Left lobe of liver (tissue), 2 donors: ENCODE measurements around the gene ARMH3. TPM values are rescaled to one million over a fixed set of nuclear protein-coding genes. Genes with fewer than 3 reads are reported as not detected.
A peak's percentile ranks its signal among the peaks of the same experiment; 100 is the strongest.

Source experiments
- ATAC-seq: fragments of 200-7000 bp; cut with Tn5 transposase; one replicate; pipeline ENCODE4 v1.9.1; 2020; ENCODE audit warnings: mild to moderate bottlenecking, moderate library complexity
- DNase-seq: peaks from one replicate; pipeline ENCODE4 v3.0.0-alpha.2; 2020; ENCODE audit warnings: low spot score
- total RNA-seq: library from RNA; stranded (reverse); gene quantifications from one replicate; pipeline ENCODE4 v1.2.1, GENCODE V29; 2021
- donor health status: DM: no; HTN: no; CAD: no; lungs with moderate emphysema.
- donor health status: DM: no; HTN: yes; CAD: no.

The ARMH3 gene
- total RNA-seq, 1 donor from 2014 or later: 13.6 TPM

DNA sequence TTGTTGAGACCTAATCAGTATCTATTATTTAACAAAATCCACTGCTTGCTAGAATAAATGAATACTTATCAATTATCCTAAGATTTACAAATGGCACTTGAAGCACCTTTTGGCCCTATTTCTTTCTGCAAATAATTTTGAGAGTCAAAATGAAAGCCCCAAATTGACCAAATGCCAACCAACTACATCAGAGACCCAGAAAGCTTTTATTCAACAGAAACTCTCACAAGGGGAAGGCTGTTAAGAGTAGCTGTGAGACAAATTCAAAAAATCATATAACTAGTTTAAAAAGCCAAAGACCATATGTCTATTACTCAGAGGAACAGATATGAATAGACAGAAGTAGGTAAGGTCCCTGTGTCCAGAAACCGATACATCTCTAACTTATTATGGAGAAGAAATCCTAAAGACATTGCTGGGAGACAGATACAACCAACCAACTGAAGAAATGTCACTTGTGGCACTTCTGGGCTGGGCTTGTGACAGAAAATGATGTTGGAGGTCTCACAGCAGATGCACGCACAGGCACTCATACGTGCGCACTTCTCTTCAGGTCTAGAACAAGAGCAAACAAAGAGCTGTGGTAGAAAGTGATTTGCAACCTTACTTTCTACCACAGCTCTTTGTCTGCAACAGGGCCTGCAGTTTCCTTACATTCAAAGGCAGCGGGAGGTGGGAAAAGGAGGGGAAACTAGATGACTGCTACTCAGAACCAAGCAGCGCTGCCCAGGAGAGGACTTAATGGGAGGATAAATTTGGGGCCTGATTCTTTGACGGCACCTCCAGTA lies 153.7 kb downstream of the ARMH3 start:
- no peak for ATAC-seq
- no peak for DNase-seq

DNA sequence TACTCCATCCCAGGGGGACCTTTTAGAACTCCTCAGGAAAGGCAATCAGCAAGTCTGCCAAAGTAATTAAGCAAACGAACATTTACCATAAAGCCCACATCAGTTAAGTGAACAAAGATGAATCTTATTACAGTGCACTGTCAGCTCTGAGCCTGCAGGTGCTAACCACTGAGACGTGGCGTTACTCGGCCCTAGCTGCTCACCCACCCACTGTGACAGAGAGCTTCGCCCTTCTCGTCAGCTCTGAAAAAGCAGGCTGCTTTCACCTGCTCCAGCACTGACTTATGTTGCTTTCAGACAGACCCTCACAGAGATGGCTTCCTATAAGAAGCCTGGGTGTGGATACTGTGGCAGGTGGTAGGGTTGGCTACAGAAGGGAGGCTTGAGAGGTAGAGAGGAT lies 154.6 kb downstream of the ARMH3 start:
- no peak for DNase-seq
- no peak for ATAC-seq

DNA sequence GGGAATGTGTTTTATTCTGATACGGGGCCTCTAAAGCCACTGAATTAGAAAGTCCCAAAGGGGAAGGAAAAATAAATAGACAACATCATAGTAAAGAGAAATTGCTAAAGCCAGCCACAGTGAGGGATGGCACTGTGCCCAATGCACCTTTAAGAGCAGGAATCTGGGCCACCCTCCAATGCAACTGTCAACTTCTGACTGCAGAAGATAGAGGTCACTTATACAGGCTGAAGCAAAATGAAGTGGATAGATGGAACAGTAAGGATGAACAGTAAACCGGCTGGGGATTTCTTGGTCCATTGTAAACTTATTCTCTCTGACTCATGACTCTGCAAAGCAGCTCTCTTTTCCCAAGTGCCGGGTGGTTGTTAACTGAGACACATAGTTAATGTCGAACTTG lies 158.3 kb downstream of the ARMH3 start:
- DNase-seq (peak; percentile 84), ATAC-seq (peak; percentile 87)

DNA sequence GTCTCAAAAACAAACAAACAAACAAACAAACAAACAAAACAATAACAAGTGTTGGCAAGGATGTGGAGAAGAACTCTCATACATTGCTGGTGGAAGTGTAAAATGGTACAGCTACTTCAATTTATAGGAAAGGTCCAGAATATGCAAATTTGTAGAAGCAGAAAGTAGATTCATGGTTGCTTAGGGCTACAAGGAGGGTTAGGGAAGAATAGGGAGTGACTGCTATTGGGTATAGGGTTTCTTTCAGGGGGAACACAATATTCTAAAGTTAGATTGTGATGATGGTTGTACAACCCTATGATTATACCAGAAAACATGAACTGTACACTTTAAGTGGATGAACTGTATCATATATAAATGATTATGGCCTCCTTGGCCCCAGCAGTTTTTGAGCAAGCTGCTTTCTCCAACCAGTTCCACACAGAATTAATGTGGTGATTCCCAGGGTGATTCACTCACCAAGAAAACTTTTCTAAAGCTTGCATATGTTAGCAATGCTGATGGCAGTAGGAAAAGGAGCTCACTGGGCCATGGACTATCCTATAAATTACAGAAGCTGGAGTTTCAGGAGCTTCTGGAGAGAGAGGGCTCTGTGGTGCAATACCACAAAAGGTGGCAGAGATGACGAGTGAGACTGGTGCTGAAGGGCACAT lies 159.6 kb downstream of the ARMH3 start:
- ATAC-seq (no peak), DNase-seq (no peak)

DNA sequence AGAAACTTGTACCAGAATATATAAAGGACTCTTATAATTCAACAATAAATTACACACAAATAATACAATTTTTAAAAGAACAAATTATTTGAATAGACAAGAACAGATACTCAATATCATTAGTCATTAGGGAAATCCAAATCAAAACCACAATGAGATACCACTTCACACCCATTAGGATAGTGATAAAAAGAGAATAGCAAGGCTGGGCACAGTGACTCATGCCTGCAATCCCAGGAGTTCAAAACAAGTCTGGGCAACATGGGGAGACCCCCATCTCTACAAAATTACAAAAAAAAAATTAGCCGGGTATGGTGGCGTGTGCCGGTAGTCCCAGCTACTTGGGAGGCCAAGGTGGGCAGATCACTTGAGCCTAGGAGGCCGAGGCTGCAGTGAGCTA lies 160.2 kb downstream of the ARMH3 start:
- ATAC-seq (no peak), DNase-seq (no peak)

DNA sequence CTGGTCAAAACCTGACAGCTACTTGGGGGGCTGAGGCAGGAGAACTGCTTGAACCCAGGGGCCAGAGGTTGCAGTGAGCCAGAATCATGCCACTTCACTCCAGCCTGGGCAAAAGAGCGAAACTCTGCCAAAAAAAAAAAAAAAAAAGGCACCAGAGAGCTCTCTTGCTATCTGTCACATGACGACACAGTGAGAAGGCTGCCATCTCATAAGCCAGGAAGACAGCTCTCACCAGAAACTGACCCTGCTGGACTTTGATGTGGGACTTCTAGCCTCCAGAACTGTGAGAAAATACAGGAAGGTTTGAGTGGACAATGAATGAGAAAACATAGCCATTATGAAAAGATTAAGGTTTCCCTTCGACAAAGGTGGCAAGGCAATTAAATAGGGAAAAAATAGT lies 161.2 kb downstream of the ARMH3 start:
- ATAC-seq (peak; percentile 87), DNase-seq (peak; percentile 77)

DNA sequence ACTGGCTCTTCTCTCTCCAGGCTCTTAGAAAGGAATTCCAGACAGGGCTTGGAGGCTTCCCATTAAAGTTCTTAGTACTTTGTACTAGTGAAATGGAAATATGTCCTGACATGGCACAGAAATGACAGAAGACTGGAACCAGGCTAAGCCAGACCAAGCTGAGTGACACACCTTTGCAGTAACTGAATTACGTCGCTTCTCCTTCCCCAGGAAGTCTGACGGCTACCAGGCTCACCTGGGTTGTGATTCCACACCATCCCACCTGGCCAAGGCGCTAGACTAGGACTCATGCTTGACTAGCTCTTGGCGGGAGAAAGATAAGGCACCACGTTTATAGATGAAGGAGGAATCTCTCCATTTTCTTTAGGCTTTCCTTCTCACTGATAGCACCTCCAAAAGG lies 161.7 kb downstream of the ARMH3 start:
- no peak for DNase-seq
- ATAC-seq: no peak

DNA sequence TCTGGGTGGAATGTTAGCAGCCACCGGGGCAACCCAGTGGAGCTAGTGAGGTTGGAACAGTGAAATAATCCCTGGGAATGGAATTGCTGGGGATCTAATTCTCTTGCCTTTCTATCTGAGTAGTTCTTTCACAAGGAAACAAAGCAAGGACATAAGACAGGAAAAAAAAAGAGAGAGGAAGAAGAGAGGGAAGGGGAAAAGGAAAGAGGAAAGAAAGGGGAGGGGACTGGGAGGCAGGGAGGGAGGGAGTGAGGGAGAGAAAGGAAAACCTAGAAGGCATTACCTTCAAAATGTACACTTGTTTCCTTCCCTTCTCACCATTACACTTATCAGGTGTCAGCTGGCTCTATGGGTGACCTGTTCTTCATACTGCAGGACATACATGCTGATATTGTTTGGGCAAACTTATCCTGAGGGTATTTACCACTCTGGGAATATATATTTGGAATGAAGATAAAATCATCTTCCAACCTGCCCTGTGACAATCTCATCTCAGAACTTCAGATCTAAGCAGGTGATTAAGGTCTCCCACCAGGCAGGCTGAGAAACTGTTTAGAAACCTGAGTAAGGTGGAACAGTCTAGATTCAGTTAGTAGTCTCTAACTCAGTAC lies 162.4 kb downstream of the ARMH3 start:
- DNase-seq (no peak), ATAC-seq (no peak)

DNA sequence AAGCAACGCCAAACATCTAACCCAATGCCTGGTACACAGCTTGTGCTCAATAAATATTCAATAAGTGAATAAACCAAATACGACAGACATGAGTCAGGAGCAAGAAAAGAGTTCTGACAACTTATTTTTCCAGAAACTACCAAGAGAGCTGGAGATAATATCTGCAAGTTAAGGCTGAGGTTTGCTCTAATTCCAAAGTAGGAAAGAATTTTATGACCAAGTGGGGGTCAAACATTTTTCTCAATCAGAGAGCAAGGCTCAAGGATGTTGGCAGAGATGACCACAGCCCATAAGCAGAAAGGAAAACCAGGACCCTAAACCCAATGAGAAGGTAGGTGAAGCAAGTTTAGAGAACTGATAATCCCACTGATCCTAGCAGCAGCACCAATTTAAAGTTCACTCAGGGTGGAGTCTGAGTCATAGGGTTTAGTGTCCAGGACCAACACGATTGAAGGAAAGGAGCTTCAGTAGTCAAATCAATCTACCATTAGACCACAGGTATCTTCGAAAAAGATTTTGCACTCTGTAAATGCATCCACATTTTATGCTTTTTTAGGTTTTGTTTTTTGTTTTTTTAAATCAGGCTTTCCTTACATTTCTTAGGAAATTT lies 163.1 kb downstream of the ARMH3 start:
- DNase-seq (no peak), ATAC-seq (no peak)

DNA sequence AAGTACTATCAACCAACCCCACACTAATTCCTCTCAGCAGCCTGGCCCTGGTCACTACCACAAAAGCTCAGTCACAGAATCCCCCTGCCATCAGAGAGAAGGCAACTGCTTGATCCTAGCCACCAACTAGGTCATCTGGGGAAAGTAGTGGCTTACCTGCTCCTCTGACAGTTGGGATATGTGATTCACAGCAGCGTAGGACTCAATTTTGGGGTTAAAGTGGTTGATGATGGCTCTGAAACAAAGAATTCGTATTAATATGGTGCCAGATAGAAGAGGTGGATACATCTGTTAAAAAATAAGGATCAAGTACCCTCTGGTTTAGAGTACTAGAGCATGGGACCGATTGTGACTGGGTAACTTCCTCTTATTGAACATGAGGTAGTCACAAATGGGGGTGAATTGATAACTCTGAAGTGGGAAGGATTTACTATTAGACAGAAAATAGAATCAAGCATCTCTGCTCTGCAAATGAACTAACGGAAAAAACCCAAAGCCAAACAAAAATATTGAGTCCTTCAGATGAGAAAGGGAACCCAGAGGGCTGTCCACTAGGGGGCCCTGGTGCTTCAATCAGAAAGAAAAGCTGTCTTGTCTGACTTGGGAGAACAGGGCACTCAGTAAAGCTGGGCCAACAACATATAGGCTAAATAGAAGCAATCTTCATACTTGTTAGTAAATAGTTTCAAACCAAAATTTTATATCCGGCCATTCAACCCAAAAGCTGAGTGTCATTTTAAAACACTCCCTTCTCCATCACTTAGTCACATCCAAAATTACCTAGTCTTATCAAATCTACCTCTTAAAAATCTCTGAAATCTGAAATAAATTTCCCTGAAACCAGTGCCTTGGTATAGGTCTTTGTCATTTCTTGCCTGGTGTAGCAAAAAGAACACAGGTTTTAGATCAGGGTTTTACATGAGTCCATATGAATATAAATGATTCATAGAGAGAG lies 166.4 kb downstream of the ARMH3 start:
- peak; percentile 66 for DNase-seq
- peak; percentile 90 for ATAC-seq

DNA sequence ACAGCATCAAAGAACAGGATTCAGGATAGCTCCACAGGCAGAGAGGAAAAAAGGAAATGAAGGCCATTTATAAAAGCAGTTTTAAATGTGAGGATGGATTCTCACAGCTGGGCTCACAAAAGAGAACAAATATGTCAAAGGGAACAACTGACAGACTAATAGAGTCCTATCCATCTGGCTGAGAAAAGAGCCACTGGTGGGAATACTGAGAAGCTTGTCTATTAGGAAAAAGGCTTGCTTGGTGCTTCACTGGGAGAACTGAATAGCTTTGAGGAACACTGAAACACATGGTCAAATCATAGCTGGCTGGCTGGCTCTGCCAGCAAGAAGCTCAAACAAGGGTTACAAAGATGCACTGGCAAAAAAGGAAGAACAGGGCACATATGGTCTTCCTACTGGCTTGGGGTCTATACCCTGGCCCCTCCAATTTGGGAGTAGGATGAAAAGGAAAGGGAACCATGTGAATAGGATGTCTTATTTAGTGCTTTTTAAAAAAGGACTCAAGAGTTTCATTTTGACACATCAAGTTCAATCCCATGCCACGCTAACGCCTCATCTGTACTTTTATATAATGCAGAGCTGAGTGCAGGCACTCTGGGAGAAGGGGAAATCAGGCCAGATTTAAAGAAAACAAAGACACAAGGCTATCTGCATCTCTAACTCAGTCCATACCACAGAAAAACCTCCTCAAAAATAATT lies 167.6 kb downstream of the ARMH3 start:
- no peak for ATAC-seq
- no peak for DNase-seq

DNA sequence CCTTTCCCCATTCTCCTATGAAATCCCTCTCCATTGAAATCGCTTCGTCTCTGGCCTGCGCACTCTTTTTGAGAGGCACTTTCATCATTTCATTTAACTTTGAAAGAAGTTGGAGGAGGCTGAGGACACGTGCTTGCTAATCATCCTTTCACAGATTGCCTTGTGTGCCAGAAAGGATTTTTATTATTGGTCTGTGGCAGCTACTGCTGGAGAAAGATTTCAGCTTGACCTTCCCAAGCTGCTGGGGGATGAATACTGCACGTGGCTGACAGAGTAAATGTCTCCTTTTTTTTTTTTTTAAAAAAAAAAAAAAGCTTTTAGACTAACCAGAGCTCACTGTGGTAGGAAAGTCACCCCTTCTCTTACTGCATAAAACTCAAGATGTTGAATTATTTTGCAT lies 168.2 kb downstream of the ARMH3 start:
- DNase-seq: no peak
- ATAC-seq: no peak

DNA sequence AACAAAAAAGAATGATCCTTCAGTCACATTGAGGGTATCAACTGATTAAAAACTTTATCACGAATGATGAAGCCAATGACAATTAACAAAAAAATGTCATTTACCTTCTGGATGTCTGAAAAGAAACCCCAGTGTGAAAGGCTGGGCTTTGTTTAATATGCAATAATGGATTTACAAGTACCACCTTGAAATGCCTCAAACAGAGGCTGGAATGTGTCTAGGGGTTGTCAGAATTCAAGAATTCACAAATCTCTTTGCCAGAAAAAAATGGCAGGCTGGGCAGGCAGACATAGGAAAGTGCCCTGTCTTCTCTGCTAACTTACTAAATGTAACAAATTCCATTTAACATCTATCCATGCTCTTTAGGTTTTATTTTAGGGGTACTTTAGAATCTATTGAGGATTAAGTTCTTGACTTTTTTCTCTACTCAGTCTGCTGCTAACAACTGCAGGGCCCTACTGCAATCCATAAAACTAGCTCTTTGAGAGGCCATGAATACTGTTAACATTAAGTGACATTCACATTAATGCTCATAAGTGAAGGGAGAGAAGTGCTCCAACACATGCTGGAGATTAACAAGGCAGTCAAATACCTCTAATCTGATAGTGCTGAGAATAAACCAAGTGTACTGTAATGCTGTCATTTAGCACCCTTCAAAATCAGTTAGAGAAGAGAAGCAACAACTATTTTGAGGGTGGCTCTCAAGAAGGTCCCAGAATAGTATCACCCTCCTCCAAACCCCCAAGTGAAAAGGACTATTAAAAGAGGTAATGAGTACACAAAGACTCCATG lies 169.3 kb downstream of the ARMH3 start:
- ATAC-seq: no peak
- DNase-seq: no peak

DNA sequence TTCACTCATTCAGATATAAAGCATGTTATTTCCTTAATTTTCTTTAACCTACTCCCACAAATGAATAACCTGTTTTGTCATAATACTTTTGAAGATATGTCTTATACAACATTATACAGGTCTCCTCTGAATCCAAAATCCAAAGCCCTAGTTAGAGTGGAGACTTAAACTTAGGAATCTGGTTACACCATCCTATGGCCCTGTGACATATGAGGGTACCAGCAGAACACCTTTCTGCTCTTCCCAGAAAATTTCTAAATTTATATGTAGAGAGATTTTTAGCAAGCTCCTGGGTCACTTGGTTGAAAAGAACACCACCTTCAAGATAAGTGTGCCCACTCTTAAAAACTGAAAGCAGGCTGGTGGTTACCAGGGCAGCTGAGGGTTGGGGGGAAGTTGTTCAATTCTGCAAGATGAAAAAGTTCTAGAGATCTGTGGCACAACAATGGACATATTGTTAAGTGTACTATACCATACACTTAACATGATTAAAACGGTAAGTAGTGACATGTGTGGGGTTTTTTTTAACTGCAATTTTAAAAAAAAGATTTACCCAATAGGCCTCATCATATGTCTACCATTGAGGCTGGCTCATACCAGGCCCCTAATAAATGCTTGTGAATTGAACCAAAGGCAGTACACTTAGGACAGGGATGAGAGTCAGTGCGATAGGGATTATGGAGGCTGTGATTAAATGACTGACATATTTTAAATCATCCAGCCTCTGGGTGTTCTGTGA lies 174.8 kb downstream of the ARMH3 start:
- no peak for DNase-seq
- no peak for ATAC-seq

DNA sequence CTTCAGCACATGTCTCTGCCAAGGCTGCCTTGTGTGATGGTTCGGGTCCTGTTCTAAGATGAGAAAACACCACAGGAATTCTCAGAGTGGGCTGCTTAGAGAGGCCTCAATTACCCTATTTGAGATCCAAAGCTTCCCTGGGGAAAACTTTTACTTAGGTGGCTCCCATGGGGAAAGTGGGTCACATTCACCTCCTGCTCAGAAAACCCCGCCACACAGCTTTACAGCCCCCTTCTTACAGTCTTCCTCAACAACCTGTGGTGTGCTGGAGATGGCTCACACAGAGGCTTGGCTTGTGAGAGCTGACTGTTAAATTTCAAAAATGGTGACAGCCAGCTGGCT lies 175.8 kb downstream of the ARMH3 start:
- ATAC-seq: no peak
- no peak for DNase-seq

DNA sequence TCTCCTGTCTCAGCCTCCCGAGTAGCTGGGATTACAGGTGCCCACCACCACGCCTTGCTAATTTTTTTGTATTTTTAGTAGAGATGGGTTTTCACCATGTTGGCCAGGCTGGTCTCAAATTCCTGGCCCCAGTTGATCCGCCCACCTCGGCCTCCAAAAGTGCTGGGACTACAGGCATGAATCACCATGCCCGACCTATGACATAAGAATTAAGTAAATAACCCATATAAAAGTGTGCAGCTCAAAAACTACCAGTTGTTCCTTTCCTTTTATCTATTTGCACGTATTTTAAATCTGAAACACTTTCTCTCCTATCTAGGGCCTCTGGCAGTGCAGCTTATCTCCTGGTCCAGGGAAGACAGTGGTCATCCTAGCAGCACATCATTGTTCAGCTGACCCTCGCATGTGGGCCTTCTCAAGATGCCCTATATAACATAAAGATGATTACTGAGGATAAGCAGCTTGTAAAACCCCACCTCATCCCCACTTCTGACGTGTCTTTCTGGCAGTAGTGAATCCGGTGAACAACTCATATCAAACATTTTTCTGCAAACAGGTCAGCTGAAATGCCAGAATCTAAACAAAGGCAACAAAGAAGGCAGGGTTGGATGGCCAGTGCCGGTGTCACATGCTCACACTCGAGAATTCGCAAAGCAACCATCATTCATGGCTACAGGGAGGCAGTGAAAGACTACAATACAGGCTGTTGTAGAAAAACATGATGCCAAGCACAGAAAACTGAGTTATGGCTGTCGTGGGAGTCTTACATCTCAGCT lies 176.3 kb downstream of the ARMH3 start:
- ATAC-seq: no peak
- no peak for DNase-seq

DNA sequence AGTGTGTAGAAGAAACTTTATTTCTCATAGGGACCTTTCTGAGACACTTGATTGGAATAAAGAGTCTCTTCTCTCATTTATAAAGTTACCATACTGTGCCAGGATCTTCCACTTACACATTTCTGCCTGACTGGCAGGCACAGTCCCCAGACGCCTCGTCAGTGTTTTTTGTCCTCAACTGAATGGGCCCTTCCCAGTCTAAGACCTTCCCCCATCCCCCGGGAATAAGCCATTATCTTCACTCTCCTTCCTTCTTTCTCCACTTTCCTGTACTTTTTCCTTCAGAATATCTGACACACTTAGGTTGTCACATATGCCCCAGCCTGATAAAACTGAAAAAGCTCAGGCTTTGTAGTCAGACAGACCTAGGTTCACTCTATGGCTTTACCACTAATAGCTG lies 177.1 kb downstream of the ARMH3 start:
- DNase-seq (no peak), ATAC-seq (no peak)
